HG02759 (cell line): ENCODE measurements around the gene STK10.
"Not testable (repeated sequence)": the region's sequence is repeated elsewhere in the genome, so short reads cannot be mapped to it uniquely, and the experiment has no call there.

Experiments
- ATAC-seq: cut with Tn5 transposase; IDR thresholded peaks from one replicate; pipeline ENCODE4 v1.9.1; 2021; ENCODE audit warnings: mild to moderate bottlenecking, moderate library complexity; ENCODE audit not compliant: unreplicated experiment

Gene STK10

GRCh38 chr5:172167895-172168294 is 20.1 kb downstream of the STK10 start:
- no peak for ATAC-seq

GRCh38 chr5:172166030-172166826 is 21.8 kb downstream of the STK10 start:
- no peak for ATAC-seq

GRCh38 chr5:172165465-172165864 is 22.6 kb downstream of the STK10 start:
- peak; percentile 89 for ATAC-seq

DNA sequence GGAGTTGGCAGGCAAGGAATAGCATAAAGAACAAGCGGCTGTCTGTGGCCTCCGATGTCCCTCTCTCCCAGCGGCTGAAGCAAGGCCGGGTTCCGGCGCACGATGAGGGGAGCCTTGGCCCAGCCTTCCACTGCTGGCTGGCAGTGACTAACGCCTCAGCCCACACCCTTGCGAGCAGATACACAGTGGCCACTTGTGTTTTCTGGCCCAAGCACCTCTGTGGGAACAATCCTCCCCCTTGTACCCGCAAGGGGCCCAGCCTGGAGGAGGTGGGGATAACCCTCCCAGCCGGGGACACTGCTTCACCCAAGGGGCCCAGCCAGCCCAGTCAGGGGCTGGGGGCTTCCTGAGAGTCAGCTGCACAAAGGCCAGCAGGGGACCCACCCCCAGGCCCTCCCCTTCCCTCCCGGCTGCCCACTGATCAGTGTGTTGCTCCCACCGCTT is 23.2 kb downstream of the STK10 start:
- ATAC-seq: no peak

DNA sequence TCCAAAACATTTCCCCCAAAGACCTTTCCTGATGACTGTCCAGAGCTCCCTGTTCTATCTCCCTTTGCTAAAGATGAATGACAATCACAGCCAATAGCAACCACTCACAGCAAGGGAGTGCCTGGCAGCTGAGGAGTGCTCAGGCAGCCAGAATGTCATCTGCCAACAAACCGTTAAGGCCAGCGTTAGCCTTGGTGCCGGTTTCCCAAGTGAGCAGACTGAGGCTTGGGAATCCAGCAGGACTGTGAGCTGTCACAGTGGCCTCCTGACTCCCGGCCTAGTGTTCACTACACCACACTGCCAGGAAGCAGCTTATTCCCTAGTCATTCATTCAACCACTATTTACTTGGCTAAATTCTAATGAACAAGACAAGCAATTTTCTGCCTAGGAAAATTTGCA is 24.7 kb downstream of the STK10 start:
- ATAC-seq: no peak

DNA sequence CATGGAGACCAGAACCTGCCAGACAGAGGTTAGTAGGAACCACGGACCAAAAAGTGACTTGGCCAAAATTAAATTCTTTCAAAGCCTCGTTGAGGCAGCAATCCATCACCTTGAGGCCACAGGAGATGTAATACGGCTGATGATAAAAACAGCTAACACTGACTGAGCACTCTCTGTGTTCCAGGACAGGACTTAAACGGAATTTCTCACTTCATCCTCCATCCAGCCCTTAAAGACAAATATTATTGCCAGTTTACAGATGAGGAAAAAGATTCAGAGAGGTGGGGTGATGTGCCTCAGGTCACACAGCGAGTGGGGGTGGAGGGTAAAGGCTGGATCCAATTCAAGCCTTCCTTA is 25.1 kb downstream of the STK10 start:
- no peak for ATAC-seq

- ATAC-seq: no peak
Observed at GRCh38 chr5:172162323-172162986, 25.6 kb downstream of the STK10 start.

- ATAC-seq: no peak
Observed at GRCh38 chr5:172160506-172160905, 27.5 kb downstream of the STK10 start.

GRCh38 chr5:172159016-172159415 is 29.0 kb downstream of the STK10 start:
- ATAC-seq: no peak

DNA sequence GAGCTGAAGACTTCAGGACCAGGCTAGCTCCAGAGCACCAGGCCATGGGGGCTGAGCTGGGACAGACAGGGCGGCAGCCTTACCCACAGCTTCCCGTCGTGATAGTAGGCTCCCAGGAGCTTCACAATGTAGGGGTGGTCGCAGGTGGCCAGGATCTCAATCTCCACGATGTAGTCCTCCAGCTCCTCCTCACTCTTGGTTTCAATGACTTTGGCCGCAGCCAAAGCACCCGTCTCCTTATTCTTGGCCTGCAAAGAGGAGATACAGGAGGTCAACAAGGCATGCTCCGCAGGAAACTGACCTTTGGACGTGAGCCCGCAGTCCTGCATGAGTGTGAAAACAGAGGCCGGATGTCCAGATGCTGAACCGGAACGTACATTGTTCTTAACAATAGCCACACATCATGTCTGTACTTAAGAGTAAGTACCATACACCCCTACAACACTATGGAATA is 31.5 kb downstream of the STK10 start:
- ATAC-seq: no peak

DNA sequence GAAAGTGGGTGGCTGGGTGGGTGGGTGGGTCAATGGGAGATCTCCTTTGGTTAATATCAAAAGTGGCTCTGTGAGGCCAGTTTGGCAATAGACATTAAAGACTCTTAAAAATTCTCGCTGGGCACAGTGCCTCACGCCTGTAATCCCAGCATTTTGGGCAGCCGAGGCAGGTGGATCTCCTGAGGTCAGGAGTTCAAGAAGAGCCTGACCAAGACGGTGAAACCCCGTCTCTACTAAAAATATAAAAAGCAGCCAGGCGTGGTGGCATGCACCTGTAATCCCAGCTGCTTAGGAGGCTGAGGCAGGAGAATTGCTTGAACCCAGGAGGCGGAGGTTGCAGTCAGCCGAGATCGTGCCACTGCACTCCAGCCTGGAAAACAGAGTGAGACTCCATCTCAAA is 32.9 kb downstream of the STK10 start:
- ATAC-seq: peak; percentile 35

GRCh38 chr5:172153695-172154094 is 34.3 kb downstream of the STK10 start:
- ATAC-seq: no peak

DNA sequence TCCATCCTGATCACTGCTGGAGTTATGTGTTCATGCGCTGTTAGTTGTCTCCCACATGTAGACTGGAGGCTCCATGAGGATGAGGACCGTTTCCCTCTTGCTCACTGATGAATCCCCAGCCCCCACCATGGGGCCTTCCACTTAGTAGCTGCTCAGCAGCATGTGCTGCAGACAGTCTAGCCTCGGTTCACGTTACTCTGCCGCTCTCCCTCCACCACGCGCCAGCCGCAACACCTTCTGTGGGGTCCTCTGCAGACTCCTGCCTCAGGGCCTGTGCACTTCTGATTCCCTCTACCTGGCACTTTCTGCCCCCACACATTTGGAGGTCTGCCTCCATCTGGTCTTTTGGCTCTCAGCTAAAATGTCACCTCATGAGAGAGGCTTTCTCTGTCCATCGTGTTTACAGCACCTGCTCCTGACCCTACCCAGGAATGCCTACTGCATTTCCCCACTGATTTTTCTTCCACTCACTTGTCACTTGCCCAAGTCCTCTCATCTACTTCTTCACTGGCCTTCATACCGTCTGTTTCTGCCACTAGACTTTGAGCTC is 36.3 kb downstream of the STK10 start:
- no peak for ATAC-seq

DNA sequence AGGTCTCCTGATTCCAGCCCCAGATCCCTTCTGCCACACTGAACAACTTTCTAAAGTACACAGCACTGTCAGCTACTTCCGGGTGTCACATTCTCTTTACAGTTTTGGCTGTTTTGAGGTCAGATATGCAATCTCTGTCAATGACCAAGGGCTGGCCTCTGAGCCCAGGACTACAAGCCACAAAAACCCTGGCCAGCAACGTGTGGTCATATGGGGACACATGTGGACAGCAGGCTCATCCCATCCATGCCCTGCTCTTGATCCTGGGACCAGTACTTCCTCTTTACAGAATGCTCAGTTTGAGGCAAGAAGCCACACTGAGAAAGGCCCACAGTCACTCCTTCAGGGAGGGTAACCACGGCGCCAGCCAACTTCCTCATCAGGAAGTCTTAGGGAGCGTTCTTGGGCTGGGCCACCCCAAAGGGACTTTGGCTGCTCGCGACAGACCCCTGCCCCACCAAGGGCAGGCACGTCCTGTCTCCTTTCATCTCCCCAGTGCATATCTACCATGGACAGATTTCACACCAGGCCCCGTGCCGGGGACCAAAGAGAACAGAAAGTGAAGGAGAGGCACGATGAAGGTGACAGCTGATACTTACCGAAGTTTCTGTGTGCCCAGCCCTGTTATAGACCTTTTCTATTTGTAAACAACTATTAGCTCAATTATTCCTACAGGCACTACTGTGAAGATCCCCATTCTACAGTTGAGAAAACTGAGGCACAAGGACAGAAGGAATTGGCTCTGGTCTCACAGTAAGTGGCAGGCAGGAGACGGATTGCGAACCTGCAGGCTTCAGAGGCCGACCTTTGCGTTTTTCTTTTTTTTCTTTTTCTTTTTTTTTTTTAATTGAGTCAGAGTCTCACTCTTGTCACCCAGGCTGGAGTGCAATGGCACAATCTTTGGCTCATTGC is 37.3 kb downstream of the STK10 start:
- peak; percentile 51 for ATAC-seq

- ATAC-seq: not testable (repeated sequence)
Observed at GRCh38 chr5:172149481-172149880, 38.5 kb downstream of the STK10 start.

- ATAC-seq: no peak
Observed at GRCh38 chr5:172149073-172149472, 39.0 kb downstream of the STK10 start.

DNA sequence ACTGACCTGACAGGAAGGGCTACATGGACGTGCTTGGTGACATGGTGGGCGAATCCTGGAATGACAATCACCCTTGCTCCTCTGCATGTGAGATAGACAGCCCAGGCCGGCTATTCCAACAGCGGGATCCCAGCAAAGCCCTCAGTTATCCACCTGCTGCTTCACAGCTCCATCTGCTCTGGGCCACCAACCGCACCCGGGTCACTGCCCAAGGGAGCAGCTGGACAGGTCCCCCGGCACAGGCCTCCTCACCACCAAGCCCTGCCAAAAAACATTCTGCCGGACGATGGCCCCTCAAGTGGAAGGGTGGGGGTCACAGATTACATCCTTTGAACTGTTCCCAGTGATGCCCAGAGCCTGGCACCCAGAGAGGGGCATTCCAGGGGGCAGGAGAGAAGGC is 39.6 kb downstream of the STK10 start:
- ATAC-seq: no peak

DNA sequence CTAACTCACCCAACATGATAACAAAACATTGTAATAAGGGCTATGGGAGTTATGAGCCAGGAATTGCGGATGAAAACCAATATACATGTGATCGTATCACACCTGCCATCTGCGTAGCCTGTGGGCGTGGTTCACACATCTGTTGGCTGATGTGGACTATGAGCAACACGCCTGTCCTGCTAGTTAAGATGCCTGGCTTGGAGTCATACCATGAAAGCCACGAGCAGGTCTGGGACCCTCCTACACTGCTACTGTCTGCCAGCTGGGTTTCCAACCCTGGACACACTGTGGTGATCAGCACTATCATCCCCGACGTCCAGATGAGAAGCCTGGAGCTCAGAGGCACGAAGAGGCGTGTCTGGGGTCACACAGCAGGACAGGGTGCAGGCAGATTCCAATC is 40.2 kb downstream of the STK10 start:
- ATAC-seq: no peak

GRCh38 chr5:172146748-172147092 is 41.3 kb downstream of the STK10 start:
- ATAC-seq: no peak

DNA sequence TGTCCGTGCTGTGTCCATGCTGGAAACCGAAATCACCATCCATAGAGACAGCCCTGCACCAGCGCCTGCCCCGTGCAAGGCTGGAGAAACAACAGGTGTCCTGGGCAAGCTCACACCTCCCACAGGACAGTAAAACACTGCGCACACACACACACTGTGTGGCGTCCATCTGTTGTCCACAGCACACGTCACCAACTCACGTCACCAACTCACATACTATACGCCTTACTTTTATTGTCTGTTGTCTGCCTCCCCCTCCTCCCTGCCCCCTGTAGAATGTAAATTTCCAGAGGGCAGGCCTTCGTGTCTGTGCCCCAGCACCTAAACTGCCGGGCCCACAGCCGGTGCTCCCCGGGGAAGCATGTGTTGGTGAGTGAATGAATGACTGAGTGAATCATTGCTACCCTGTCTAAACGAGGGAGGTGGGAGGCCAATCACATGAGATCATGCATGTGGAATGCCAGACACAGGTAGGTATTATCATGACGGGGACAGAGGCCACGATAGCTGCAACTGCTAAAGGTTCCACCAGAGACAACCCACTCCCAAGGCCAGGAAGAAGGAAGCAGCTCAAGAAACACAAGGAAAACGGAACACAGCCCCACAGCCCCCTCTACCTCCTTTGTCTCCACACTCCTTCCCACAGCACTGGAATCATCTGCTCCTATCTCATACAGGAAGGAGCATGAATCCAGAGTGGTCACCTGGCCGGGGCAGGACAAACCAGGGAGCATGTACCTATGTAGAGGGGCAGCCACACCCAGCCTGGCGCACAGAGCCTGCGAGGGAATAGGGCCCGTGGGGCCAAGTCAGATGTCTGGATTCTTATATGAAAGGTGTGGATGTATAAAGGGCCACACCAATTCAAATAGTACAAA is 41.9 kb downstream of the STK10 start:
- no peak for ATAC-seq
